Loucy (cell line): ENCODE data around the gene NCR2.

Experiments
- H2AFZ ChIP-seq: fragments of 200-600 bp; sonication (generic); 2 replicates; pipeline ENCODE4 v1.6.0; 2016; ENCODE audit warnings: antibody characterized with exemption, mild to moderate bottlenecking, low read length, moderate library complexity
- H3F3A ChIP-seq: fragments of 200-600 bp; 2 replicates; pipeline ENCODE4 v1.6.0; 2016; ENCODE audit warnings: antibody characterized with exemption, low read depth, mild to moderate bottlenecking
- H3K27me3 ChIP-seq: fragments of 200-600 bp; sonication (generic); 2 replicates; pipeline ENCODE4 v1.6.1; 2014; ENCODE audit warnings: low read length, mild to moderate bottlenecking; ENCODE audit not compliant: insufficient read depth, poor library complexity, severe bottlenecking
- H3K36me3 ChIP-seq: fragments of 200-600 bp; sonication (generic); 2 replicates; pipeline ENCODE4 v1.6.1; 2016; ENCODE audit warnings: low read length; ENCODE audit not compliant: insufficient read depth
- H3K4me1 ChIP-seq: fragments of 200-600 bp; sonication (generic); 2 replicates; pipeline ENCODE4 v1.5.1; 2014; ENCODE audit warnings: low read length, mild to moderate bottlenecking; ENCODE audit not compliant: insufficient read depth, poor library complexity, severe bottlenecking
- H3K4me2 ChIP-seq: fragments of 200-600 bp; sonication (generic); 2 replicates; pipeline ENCODE4 v1.6.0; 2014; ENCODE audit warnings: antibody characterized with exemption, low read length, low read depth, mild to moderate bottlenecking; ENCODE audit not compliant: poor library complexity, severe bottlenecking
- H3K4me3 ChIP-seq: fragments of 200-600 bp; sonication (generic); 2 replicates; pipeline ENCODE4 v1.5.1; 2014; ENCODE audit warnings: low read length, mild to moderate bottlenecking, mixed read lengths; ENCODE audit not compliant: poor library complexity, severe bottlenecking
- H3K79me2 ChIP-seq: fragments of 200-600 bp; sonication (generic); 2 replicates; pipeline ENCODE4 v1.6.1; 2014; ENCODE audit warnings: low read length; ENCODE audit not compliant: insufficient read depth
- H3K9ac ChIP-seq: fragments of 200-600 bp; sonication (generic); 2 replicates; pipeline ENCODE4 v1.6.0; 2014; ENCODE audit warnings: mild to moderate bottlenecking, low read depth, low read length, moderate library complexity; ENCODE audit not compliant: poor library complexity, severe bottlenecking
- H3K9me2 ChIP-seq: fragments of 200-600 bp; sonication (generic); replicated peaks from 2 replicates; pipeline ENCODE4 v1.6.1; 2016; ENCODE audit warnings: low read depth, low read length, mixed read lengths
- H3K9me3 ChIP-seq: fragments of 200-600 bp; sonication (generic); 2 replicates; pipeline ENCODE4 v1.6.1; 2014; ENCODE audit warnings: mild to moderate bottlenecking, antibody characterized with exemption, low read length, low read depth; ENCODE audit not compliant: insufficient read depth
- H4K20me1 ChIP-seq: fragments of 200-600 bp; sonication (generic); 2 replicates; pipeline ENCODE4 v1.6.0; 2014; ENCODE audit warnings: antibody characterized with exemption, low read length, mild to moderate bottlenecking; ENCODE audit not compliant: insufficient read depth, poor library complexity, severe bottlenecking
- CTCF ChIP-seq: fragments of 200-600 bp; sonication (generic); conservative IDR thresholded peaks from 2 replicates; pipeline ENCODE4 v1.5.1; 2014; ENCODE audit warnings: mild to moderate bottlenecking, antibody characterized with exemption, low read length
- EZH2phosphoT487 ChIP-seq: fragments of 200-600 bp; IDR thresholded peaks from 2 replicates; pipeline ENCODE4 v1.6.1; 2018; ENCODE audit warnings: antibody characterized with exemption, mild to moderate bottlenecking, moderate library complexity, borderline replicate concordance

The NCR2 gene

DNA sequence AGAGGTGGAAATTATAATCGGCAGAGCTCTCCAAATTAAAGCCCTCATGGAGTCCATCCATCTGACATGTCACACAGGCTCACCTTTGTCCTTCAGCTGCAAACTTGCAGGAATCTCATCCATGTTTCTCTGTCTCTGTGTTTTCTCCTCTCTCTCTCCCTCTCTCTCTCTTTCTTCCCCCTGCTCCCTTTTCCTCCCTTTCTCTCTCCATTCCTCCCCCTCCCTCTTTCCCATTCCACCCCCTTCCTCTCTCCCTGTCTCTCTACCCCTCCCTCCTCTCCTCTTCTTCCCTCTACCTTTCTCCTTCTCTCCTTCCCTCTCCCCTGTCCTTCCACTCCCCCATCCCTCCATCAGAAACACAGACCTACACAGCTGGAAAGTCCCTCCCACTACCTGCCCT, 6.8 kb downstream of the NCR2 start:
- H3F3A ChIP-seq: no peaks in the 10 kb centered on the region; the same call in 1 of the 2 replicates
- H3K79me2 ChIP-seq: no peaks in the 10 kb centered on the region
- TF ChIP-seq EZH2phosphoT487 (no peak), CTCF (no peak)
- H3K9me3 ChIP-seq: no peaks in the 10 kb centered on the region
- no peaks in the 10 kb centered on the region for H3K36me3 ChIP-seq
- no peak overlapping the region for H2AFZ ChIP-seq
- no peak overlapping the region for H3K9ac ChIP-seq
- peaks cover 41% of the 10 kb centered on the region for H3K4me1 ChIP-seq
- no peak overlapping the region for H3K4me3 ChIP-seq
- no peaks in the 10 kb centered on the region for H4K20me1 ChIP-seq
- no peaks in the 10 kb centered on the region for H3K9me2 ChIP-seq
- H3K4me2 ChIP-seq: no peak overlapping the region
- no peaks in the 10 kb centered on the region for H3K27me3 ChIP-seq

DNA sequence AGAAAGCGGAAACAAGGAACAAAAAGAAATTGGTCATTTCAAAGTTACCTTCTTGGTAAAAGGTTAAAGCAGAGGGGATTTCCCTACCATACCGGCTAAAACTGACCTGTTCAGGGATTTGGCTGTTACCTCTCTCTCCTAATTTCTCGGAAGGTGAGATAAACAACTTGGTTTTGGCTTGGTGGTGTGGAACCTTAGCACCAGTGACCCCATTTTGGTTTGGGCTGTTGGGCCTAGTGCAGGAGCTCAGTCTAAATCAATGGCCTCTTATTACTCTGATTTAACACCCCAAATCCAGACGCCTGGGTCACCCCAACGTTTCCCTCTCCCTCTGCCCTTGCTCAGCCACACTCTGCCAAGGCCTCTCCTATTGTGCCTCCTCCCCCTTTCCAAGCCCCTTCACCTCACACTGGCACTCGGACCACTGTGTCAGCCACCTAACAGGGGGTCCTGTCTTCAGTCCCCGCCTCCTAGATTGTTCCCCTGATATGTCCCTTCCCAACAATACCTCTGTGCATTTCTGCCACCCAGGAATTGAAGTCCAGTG, 8.3 kb downstream of the NCR2 start:
- no peak overlapping the region for H3K4me3 ChIP-seq
- H3F3A ChIP-seq: no peaks in the 10 kb centered on the region; the same call in 1 of the 2 replicates
- no peak overlapping the region for H3K9ac ChIP-seq
- no peak overlapping the region for H2AFZ ChIP-seq
- H3K9me3 ChIP-seq: peaks cover 5% of the 10 kb centered on the region; the same call in 1 of the 2 replicates
- no peaks in the 10 kb centered on the region for H3K9me2 ChIP-seq
- H3K36me3 ChIP-seq: no peaks in the 10 kb centered on the region
- H3K4me2 ChIP-seq: no peak overlapping the region
- no peaks in the 10 kb centered on the region for H3K79me2 ChIP-seq
- no peak for TF ChIP-seq EZH2phosphoT487
- no peak for TF ChIP-seq CTCF
- H3K4me1 ChIP-seq: peaks cover 26% of the 10 kb centered on the region
- H3K27me3 ChIP-seq: no peaks in the 10 kb centered on the region
- no peaks in the 10 kb centered on the region for H4K20me1 ChIP-seq

- H2AFZ ChIP-seq: peak overlapping the region; percentile 38; the same call in 1 of the 2 replicates
- H3K4me2 ChIP-seq: peak overlapping the region; percentile 72
- no peaks in the 10 kb centered on the region for H3K36me3 ChIP-seq
- peak overlapping the region; percentile 19 for H3K9ac ChIP-seq
- H3K4me1 ChIP-seq: peaks cover 26% of the 10 kb centered on the region
- H3K79me2 ChIP-seq: no peaks in the 10 kb centered on the region
- no peaks in the 10 kb centered on the region for H3K9me2 ChIP-seq
- TF ChIP-seq CTCF (no peak), EZH2phosphoT487 (no peak)
- no peaks in the 10 kb centered on the region for H4K20me1 ChIP-seq
- H3F3A ChIP-seq: no peaks in the 10 kb centered on the region; the same call in 1 of the 2 replicates
- H3K27me3 ChIP-seq: no peaks in the 10 kb centered on the region
- H3K9me3 ChIP-seq: peaks cover 6% of the 10 kb centered on the region; the same call in 1 of the 2 replicates
- H3K4me3 ChIP-seq: peak overlapping the region; percentile 47
Observed at GRCh38 chr6:41344876-41345275, 9.5 kb downstream of the NCR2 start.
